HG02840 (cell line): ENCODE results near the gene SMAD6.
"Not testable (repeated sequence)": the region's sequence is repeated elsewhere in the genome, so short reads cannot be mapped to it uniquely, and the experiment has no call there.

ENCODE experiments used
- ATAC-seq: cut with Tn5 transposase; IDR thresholded peaks from one replicate; pipeline ENCODE4 v1.9.1; 2021; ENCODE audit warnings: mild to moderate bottlenecking, moderate library complexity, moderate number of reproducible peaks; ENCODE audit not compliant: unreplicated experiment, low FRiP score

The SMAD6 gene

DNA sequence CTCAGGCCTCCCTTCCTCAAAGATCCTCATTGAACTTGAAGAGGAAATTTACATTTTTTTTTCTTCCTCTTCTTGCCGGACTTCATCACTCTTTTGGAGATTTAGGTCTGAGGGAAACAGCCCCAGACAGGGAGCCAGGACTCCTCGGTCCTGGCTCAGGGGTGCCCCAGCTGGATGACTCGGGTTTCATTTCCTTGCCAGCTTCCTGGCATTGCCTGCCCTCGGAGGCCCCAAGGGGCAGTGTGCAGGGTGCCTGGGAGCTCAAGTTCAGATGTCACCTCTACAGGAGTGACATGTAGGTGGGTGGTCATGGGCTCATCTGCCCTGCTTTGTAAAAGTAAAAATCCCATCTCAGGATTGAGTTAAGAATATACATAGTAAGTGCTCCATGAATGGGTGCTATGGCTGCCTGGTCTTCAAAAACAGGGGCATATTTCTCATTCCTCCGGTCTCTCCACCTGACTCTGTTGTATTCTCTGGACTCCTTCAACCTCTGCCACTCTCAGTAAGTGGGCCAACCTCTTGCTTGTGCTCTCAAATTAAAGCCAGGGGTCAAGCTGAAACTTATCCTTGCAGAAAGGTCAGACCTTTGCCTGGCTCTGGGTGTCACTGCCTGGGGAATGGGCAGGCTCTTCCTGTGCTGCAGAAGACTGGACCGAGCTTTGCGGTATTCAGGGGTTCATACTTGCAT lies 51.8 kb downstream of the SMAD6 start:
- no peak for ATAC-seq

DNA sequence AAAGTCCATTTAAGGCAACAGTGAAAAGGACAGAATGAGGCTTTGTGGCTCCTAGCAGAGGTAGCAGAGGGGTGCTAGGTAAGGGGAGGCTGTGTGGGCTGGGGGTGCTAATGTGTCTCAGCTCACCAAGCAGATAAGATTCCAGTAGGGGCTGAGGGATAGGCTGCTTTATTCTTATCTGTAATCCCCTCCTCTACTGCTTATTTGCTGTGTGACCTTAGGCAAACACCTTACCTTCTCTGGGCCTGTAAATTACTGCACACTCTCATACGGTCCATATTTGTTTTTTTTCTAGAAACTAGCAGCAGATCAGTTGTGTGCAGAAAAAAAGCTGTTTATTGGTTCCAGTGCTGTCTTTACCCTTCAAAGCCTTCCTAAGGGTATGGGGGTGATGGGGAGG lies 52.8 kb downstream of the SMAD6 start:
- ATAC-seq: no peak

DNA sequence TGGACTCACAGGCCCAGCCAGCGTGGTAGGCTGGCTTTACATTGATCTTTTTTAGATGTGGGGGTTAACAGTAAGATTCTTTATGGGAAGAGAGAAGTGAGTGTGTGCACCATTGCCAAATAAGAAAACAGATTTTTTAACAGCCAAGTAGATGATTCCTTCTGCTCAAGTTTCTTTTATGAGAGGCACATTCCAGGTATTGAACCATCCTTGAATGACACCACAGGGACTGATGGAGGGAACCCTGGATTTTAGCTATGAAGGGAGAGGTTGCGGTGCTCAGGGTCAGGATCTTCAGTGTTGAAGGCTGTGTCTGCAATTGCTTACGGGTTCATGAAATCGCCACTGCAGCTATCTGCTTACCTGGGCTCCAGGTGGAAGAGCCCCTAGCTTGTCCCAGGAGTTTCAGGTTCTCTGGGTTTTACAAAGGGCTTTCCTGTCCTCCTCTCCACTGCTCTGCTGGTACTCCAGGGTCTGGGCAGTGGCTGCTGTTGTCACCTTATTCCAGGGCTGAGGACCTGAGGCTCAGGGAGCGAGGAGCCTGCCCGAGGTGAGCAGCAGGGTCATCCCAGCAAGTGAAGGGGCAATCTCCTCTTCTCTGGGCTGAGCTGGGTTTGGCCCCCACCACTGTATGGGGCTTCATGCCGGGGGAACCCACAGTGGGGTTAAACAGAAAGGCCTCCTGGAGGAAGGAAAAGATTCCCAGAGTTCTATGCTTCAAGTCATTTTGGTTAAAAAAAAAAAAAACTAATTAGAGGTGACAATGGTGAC lies 53.4 kb downstream of the SMAD6 start:
- no peak for ATAC-seq

DNA sequence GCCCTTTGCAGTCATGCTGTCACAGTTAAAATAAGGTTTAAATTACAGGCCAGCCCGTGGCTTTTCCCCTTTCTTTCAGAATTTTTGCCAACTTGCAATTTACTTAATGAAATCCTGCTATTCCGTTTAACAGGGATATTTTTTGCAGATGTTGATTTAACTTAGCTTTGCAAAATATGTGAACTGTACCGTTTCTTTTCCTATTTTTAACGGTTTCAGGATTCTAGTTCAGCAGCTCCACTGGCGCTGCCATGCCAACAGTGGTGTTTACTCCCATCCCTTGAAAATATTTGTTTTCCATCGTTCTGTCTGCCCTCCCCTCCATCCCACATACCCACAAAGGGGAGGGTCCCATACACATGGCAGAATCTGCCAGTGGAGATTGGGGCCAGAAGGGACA lies 54.3 kb downstream of the SMAD6 start:
- ATAC-seq: no peak

DNA sequence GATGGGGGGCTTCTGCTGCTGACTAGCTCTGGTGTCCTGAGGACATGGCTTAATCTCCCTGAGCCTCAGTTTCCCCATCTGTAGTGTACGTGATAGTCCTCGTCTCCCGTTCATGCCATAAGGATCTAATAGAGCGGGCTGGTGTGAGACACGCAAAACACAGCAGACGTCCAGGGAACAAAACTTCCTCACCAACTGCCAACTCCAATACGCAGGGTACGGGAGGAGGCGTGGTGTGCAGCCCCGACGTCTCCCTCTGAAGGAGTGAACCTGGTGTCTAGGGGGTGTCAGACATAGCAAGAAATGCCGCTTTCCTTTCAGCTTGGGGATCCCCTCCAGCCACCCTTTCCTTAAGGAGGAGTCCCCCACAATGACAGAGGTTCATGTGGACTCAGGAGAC lies 55.0 kb downstream of the SMAD6 start:
- no peak for ATAC-seq

DNA sequence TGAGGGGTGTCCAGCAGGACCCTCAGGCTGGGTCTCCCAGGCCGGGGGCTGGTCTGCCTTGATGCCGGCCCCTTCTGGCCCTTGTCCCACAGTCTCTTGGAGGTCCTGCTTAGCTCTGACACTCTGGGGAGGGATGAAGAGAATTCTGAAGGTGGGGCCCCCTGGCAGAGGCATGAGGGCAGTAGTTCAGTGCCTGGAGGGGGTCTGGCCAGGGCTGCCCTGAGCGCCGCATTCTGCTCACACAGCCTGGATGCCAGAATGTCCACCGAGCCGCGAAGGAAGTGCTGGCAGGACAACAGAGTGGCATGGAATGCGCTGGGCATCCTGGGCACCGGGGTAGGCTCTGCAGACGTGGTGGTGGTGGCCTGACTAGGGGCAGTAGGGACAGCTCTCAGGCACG lies 55.5 kb downstream of the SMAD6 start:
- no peak for ATAC-seq

DNA sequence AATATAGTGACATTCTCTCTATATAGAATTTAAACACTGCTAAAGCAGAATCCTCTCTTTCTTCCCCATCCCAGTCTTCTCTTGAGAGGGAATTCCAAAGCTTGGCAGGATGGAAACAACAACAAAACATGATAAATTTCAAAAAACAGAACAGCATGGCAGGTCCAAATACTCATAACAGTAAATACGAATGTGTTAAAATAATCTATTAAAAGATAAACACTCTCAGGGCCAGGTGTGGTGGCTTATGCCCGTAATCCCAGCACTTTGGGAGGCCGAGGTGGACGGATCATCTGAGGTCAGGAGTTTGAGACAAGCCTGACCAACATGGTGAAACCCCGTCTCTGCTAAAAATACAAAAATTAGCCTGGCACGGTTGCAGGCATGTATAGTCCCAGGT lies 56.2 kb downstream of the SMAD6 start:
- ATAC-seq: not testable (repeated sequence)

DNA sequence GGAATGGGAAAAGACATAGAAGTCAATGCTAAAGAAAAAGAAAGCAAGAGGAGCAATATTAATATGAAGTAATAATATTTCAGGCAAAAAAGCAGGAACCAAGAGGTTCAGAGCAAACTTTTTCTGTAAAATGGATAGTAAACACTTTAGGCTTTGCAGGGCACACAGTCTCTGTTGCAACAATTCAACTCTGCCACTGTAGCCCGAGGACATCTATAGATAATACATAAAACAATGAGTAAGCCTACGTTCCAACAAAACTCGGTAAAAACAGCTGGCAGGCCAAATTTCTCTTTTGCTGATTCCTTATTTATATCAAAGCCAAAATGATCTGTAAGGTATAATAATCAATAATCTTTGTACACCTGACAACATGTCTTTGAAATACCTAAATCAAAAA lies 56.8 kb downstream of the SMAD6 start:
- no peak for ATAC-seq

DNA sequence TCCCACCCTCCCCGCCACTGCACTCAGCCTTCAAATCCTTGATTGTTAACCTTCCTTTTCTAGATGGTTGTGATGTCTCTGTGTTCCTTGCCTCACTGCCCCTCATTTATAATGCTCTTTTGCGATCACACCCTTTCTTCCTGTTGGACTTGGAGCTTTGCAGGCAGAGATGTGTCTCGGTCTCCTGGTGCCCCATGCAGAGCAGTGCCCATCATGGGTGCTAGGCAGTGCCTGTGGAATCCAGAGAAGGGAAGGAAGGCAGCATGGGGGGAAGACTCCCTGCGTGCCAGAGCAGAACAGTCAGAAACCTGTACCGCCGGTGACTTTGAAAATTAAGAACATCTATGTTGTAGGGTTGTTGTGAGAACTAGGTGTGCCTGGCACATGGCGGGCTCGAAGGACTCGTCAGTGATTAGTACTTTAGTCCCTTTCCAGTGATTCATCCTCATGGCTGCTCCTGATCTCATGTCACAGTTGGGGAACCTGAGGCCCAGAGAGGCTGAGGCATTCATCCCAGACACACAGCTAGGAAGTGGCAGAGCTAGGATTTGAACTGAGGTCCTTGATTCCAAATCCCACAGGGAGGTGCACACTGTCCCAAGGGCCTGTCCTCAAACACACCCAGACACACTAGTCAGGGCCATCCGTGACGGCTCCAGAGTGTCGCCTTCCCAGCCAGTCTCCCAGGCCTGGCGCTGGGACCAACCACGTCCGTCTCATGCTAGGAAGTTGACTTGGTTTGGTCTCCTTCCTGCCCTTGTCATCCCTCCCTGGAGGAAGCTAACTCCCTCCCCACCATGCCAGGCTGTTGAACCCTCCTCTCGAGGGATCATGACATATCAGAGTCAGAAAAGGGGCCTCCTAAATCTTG lies 58.3 kb downstream of the SMAD6 start:
- no peak for ATAC-seq

DNA sequence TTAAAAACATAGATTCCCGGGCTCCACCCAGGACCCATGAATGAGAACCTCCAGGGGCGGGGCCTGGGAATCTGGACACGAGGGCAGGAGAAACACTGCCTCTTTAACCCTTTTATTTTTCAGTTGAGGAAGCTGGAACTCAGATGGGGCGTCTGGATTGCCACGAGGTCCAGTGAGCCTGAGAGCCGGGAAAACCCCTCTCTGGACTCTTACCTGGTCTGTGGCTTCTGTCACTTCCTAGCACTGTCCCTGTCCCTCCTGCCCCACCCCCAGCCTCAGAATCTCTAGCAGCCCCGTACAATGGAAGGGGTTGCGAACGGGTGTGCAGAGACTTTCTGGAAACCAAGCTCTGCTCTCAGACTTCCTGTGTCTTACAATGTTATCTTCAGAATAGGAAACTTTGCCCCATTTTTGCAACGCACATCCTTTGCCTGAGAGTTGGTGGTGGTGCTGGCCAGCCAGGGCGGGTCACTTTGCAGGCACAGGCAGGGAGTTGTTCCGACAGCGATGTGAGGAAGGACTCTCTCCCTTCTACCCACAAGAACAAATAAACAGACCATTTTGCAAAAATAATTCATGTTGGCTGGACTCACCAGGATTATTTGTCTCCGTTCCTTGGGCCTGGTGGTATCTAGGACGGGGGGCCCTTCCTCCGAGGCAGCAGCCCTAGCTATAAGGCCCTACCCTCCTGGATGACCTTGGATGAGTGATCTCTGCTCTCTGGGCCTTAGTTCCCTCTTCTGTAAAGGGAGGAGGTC lies 59.1 kb downstream of the SMAD6 start:
- ATAC-seq: no peak

DNA sequence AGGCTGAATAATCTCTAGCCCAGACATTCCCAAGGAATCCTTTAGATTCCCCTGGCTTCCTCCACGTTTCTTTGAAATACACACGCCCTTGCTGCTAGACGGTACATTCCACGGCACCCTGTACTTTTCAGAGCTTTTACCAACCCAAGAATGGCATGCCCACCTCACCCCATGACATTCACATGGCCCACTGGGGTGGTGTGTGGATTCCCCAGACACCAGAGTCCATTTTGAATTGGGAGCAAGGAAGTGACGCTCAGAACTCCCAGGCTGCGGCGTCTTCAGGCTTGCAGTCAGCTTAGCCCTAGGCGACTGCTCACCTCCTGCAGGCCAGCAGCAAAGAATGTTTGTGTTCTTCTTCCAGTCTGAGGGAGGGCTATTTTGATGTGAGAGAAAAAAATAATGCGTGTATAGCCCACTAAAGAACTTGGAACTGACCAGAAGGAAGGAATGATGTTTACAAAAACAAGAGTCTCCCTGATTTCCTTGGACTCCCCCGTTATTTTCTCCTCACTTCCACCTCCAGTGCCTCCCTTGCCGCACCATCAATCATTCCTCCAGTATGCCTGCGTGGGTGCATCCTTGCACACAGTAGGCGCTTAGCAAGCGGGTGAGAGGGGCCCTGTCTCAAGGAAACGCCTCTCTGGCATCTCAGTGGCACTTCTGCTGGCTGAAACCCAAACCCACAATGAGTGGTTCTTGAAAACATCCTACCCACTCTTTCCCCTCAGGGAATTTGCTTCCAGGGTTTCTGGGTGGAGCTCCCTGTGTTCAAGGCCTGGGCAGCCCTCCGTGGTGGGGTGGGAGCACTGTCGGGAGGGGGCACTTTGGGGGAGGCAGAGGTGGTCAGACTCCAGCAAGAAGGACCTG lies 59.9 kb downstream of the SMAD6 start:
- no peak for ATAC-seq

DNA sequence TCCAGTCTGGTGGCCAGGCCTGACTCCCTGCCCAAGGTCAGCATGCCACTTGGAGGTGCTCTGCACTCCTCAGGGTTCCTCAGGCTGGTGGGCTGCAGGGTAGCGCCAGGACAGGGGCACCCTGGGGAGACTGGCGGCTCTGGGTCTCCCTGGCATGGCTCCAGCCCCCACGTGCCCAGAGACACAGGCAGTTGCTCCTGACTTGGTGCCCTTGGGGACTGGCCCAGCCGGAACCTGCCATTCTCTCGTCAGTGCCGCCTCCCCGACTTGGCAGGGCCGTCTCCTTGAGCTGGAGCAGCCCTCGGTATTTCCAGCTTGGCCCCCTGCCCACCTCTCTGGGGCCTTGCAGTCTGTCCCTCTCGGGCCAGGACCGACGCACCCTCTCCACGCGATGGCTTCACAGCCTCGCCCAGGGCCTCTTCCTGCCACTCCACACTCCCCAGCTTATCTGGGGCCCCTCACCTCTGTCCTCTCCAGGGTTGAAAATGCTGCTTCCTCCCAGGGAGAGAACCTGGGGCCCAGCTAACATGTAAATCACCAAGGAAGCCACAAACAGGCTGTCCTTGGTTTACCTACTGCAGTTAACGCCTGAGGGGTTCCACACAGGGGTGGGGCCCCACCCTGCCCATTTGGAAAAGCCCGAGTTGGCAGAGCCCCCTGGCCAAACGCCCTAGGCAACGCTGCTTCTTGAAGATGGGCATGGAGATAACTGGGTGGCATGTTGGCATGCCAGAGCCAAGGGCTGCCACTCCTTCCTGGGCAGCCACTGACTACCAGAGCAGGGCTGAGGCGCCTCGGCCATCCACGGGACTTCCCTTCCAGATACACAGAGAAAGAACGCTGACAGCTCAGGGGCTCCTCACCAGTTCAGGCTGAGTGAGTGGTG lies 61.4 kb downstream of the SMAD6 start:
- ATAC-seq: no peak

DNA sequence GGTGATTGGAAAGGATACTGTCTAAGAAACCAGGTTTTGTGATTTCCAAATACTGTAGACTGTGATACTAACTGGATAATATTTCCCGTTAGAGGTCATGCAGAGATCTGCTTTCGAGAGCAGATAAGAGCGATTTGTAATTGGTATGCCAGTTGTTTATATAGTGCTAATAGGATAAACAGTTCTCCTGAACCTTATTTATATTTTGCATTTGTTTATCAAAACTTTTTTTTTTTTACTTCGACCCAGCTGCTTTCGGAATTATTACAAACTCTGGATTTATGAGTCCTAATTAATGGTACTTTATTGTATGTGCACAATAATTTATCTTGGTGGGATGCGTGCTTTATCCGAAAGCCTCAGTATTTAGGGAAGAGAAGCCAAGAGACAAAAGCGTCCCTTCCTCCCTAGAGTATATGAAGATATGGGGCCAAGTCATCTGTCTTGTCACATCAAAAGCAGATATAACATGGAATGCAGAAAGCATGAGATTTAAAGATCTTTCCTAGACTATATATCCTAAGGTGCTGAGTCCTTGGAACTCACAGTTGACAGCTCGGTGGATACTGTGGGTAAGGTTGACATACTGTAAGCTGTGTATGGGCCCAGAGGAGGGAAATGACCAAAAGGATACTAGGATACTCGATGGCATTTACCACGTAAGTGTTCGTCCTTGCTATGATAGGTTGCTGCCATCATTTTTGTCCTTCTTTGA lies 62.2 kb downstream of the SMAD6 start:
- no peak for ATAC-seq

DNA sequence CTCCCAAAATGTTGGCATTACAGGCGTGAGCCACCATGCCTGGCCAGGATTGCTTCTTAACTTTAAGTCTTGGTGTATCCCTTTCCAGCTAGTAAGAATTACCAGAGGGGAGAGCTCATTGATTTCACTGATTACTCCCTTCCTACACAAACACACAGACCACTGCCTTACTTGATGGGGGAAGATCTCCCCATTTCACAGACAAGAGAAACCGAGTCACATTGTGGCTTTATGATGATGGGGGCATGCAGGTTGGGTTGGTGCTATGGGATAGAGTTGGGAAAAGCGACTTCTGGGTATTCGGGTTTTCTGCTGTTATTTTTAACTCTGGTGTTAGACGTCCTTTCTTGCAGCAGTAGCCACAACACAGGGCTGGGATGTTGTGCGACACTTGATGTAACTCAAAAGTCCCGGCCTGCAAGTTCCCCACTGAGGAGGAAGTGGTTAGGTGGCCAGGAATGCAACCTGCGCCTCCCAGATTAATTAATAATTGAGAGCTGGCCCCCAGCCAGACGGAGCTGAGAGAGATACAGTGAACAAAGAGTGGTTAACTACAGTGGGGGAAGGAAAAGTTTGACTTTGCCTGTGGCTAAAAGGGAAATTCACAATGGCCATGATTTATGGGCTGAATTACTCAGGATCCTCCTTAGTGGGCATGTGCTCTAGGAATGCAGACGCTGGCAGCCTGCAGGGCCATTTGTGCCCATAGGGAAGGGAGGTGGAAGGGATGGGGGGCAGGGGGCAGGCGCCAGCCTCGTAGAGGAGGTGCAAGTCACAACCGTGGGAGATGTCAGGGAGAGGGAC lies 63.6 kb downstream of the SMAD6 start:
- ATAC-seq: peak; percentile 77

DNA sequence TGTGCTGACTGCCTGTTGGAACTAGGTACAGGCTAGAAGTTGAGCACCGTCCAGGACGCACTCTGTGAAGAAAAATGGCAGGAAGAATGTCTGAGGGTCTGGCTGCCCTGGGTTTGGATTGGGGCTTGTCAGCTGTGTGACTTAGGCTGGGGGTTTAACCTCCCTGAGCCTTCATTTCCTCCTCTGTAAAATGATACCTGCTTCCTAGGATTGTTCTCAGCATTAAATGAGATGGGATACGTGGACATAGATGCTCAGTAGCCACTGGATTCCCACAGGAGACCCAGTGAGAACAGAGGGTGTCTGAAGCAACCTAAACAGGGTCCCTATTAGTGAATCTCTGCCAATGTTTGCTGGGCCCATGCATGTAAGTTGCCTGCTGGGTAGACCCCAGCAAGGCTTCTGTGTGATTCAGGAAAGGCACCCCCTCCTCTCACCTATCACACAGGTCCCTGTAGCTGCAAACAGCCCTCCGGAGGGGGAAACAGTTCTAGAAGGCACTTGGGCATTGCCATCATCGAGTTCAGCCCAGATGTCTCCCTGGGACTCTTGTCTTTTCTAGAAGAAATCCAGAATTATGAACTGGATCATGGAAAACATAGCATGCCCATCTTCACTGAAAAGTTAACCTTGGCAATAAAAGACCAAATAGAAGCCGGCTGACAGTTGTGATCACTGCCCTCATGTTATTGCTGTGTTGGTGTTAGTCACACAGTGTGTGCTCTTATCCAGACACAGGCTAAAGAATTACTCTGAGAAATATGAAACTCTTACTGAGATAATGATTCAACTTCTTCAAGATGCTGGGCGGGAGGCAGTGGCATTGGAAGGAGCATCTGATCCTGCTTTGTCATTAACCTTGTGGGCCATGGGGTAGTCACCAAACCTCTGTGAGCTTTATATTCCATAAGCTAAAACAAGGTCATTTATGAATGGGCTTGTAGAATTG lies 64.5 kb downstream of the SMAD6 start:
- ATAC-seq: no peak

DNA sequence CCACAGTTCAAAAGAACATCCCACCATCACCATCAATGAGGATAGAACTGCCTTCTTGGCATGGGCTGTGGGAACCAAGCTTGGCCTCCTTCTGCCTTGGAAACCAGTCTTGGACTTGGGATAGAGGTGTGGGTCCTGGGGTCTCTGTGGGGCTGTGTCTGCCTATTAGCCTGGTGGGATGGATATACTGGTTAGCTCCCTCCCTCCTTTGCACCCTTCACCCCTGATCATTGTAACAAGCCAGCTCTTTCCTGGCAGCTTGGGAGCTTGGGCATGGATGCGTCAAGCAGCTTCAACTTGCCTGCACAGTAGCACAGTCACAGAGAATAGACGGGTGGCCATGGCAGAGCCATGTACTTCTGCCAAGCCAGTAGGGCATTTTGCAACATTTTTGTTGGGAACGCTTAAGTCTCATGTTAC lies 65.2 kb downstream of the SMAD6 start:
- no peak for ATAC-seq
